ENCODE data around the gene ZEB2.

Gene ZEB2

GRCh38 chr2:144445196-144445595 lies 74.7 kb downstream of the ZEB2 start:
- TF ChIP-seq REST (IDR thresholded peaks at IDR 0.05; ENCODE audit: insufficient replicate concordance, low read depth): no peak
- TF ChIP-seq POLR2AphosphoS5 (IDR thresholded peaks at IDR 0.05; ENCODE audit: low read depth): no peak
- TF ChIP-seq GABPA (IDR thresholded peaks at IDR 0.05; ENCODE audit: low read depth): no peak
- no peak for TF ChIP-seq SPI1 (IDR thresholded peaks at IDR 0.05; ENCODE audit: borderline replicate concordance, low read depth)
- TF ChIP-seq CTCF (IDR thresholded peaks at IDR 0.05; ENCODE audit: insufficient read depth, low read length): no peak
- no peak overlapping the region for H3K4me3 ChIP-seq (replicated peaks; ENCODE audit: insufficient read depth, low read length)
- no peak for DNase-seq (ENCODE audit: low read depth in 1 of 2, low spot score in 1 of 2)
- no peak overlapping the region for H3K27ac ChIP-seq (replicated peaks)
- H3K27me3 ChIP-seq (ENCODE audit: insufficient read depth, poor library complexity, severe bottlenecking): no peaks in the 10 kb centered on the region

DNA sequence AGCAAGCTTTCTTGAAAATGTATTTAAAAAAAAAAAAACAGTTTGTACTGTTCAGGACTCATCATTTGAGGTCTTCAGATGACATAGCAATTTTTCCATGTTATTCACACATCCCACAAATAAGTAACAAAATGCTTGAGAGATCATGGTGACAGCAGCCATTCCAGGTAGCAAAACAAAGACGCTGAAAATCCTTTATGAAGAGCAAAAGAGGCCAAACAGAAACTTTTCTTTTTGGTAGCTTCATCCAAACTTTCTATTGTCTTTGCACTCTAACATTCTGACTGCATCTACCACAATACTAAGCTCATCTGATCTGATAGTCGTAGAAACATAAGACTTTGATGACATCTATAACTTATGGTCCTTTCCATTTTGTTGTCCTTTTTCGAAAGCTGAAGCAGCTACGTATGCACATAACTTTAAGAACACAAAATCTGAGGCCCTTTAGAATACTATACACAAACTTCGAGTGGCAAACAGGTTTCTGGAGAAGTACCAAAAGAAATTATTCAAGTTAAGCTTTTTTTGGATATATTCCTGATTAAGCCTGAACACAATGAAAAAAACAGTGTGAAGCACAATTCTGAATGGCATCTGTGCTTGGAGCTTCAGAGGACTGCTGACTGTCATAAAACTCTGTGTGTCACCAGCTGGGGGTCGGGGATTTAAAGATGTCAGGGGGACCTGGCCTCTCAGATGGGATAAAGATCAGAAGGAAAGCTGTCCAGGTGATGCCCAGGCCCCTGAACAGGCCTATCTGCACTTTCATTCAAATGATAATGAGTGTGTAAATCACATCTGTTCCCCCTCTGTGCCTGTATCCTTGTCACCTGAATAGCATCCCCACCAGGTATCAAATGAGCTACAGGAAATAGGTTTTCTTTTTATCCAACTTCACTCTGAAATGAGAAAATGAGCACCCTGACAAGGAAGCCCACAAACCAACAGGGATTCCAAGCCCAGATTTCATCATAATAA lies 75.8 kb downstream of the ZEB2 start:
- no peak overlapping the region for H3K27ac ChIP-seq (replicated peaks)
- TF ChIP-seq CTCF (IDR thresholded peaks at IDR 0.05; ENCODE audit: insufficient read depth, low read length) (no peak), SPI1 (IDR thresholded peaks at IDR 0.05; ENCODE audit: borderline replicate concordance, low read depth) (no peak), POLR2AphosphoS5 (IDR thresholded peaks at IDR 0.05; ENCODE audit: low read depth) (no peak), GABPA (IDR thresholded peaks at IDR 0.05; ENCODE audit: low read depth) (no peak), REST (IDR thresholded peaks at IDR 0.05; ENCODE audit: insufficient replicate concordance, low read depth) (no peak)
- DNase-seq (ENCODE audit: low read depth in 1 of 2, low spot score in 1 of 2): no peak
- H3K4me3 ChIP-seq (replicated peaks; ENCODE audit: insufficient read depth, low read length): no peak overlapping the region
- H3K27me3 ChIP-seq (ENCODE audit: insufficient read depth, poor library complexity, severe bottlenecking): no peaks in the 10 kb centered on the region

DNA sequence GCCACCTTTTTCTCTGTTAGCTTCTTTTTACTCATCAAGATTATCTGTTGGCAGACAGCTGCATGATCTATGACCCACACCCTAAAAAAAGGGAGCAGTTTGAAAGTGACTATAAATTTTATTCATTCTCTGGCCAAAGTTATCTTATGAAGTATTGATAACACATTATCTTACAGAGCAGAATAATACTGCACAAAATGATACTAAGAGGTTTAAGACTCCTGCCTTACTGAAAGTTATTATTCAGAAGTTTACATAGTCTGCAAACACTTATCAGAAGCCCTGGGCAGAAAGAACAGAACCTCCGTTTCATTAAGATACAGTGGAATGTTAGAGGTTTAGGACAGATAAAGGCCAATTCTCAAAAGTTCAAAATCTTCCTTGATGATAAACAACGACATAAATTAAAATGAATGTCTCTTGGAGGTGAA lies 78.2 kb downstream of the ZEB2 start:
- Histone ChIP-seq H3K4me3 (replicated peaks; ENCODE audit: insufficient read depth, low read length) (no peak overlapping the region), H3K27me3 (ENCODE audit: insufficient read depth, poor library complexity, severe bottlenecking) (no peaks in the 10 kb centered on the region), H3K27ac (replicated peaks) (no peak overlapping the region)
- no peak for DNase-seq (ENCODE audit: low read depth in 1 of 2, low spot score in 1 of 2)
- no peak for TF ChIP-seq CTCF (IDR thresholded peaks at IDR 0.05; ENCODE audit: insufficient read depth, low read length)

Data from HL-60 (cell line).